A673 (cell line): ENCODE results near the gene DSTN. TPM values are rescaled to one million over a fixed set of nuclear protein-coding genes. Genes with fewer than 3 reads are reported as not detected.

Experiments
- BruUV-seq: library from RNA; stranded (reverse); fragments of 400-500 nt; replicated peaks from 2 replicates; lab custom pipeline; 2021; lab: Mats Ljungman, UMichigan
- CTCF ChIA-PET: fragments of 300-600 bp; sonication (Branson Sonifier 250); formaldehyde crosslinking; loops from one replicate; lab custom pipeline; 2022; ENCODE audit warnings: antibody characterized with exemption; lab: Charles Lee
- POLR2A ChIA-PET: fragments of 300-600 bp; sonication (Branson Sonifier 250); formaldehyde crosslinking; loops from one replicate; lab custom pipeline; 2022; ENCODE audit warnings: antibody characterized with exemption; ENCODE audit not compliant: low non-redundant PET; lab: Charles Lee
- DNase-seq: peaks from one replicate; pipeline ENCODE4 v3.0.0-alpha.2; 2015; ENCODE audit warnings: low spot score
- H3K27ac ChIP-seq: fragments of 200-600 bp; sonication (generic); 2 replicates; pipeline ENCODE4 v1.5.1; 2016; ENCODE audit warnings: mixed run types, low read depth, mild to moderate bottlenecking, mixed read lengths, antibody characterized with exemption, low read length; ENCODE audit not compliant: poor library complexity, severe bottlenecking
- H3K27me3 ChIP-seq: fragments of 200-600 bp; sonication (generic); replicated peaks from 2 replicates; pipeline ENCODE4 v1.6.1; 2017; ENCODE audit warnings: mixed run types, low read depth, mild to moderate bottlenecking, mixed read lengths, antibody characterized with exemption, low read length; ENCODE audit not compliant: insufficient read depth, poor library complexity
- H3K36me3 ChIP-seq: fragments of 200-600 bp; sonication (generic); 2 replicates; pipeline ENCODE4 v1.6.1; 2016; ENCODE audit warnings: mixed run types, mild to moderate bottlenecking, mixed read lengths, antibody characterized with exemption, low read length; ENCODE audit not compliant: insufficient read depth, poor library complexity, severe bottlenecking
- H3K4me1 ChIP-seq: fragments of 200-600 bp; sonication (generic); 2 replicates; pipeline ENCODE4 v1.6.1; 2017; ENCODE audit warnings: mixed run types, mild to moderate bottlenecking, mixed read lengths, antibody characterized with exemption, low read length; ENCODE audit not compliant: insufficient read depth, poor library complexity, severe bottlenecking
- H3K4me3 ChIP-seq: fragments of 200-600 bp; sonication (generic); 2 replicates; pipeline ENCODE4 v1.5.1; 2016; ENCODE audit warnings: low read depth, mixed run types, mild to moderate bottlenecking, mixed read lengths, low read length; ENCODE audit not compliant: poor library complexity, severe bottlenecking
- H3K9me3 ChIP-seq: fragments of 200-600 bp; sonication (generic); 2 replicates; pipeline ENCODE4 v1.6.1; 2016; ENCODE audit warnings: mixed run types, low read depth, mild to moderate bottlenecking, mixed read lengths, antibody characterized with exemption, low read length; ENCODE audit not compliant: poor library complexity, severe bottlenecking
- CTCF ChIP-seq: fragments of 300-800, 200-600 bp; sonication (generic); conservative IDR thresholded peaks from 2 replicates; pipeline ENCODE4 v1.5.1; 2017; ENCODE audit warnings: low read depth, mild to moderate bottlenecking, antibody characterized with exemption, low read length, moderate library complexity, mixed read lengths
- EZH2 ChIP-seq: fragments of 200-600 bp; sonication (generic); IDR thresholded peaks from 2 replicates; pipeline ENCODE4 v1.6.1; 2017; ENCODE audit warnings: borderline replicate concordance, low read depth, mild to moderate bottlenecking, mixed read lengths, antibody characterized with exemption, low read length; ENCODE audit not compliant: poor library complexity, severe bottlenecking
- intact Hi-C: fragments of 100-400 bp; cut with micrococcal nuclease; formaldehyde crosslinking; loops from one replicate; pipeline ENCODE4 v1.10.0; 2022; ENCODE audit not compliant: unreplicated experiment
- total RNA-seq: library from RNA; stranded (reverse); gene quantifications from 2 replicates; pipeline ENCODE4 v1.2.3, GENCODE V29; 2021

The DSTN gene
- total RNA-seq, 1 experiment from 2014 or later, result 159 TPM

GRCh38 chr20:17562804-17563305 is 7.0 kb upstream of the DSTN start:
- H3K36me3 ChIP-seq, result no peaks in the 10 kb centered on the region
- no peak for TF ChIP-seq CTCF
- TF ChIP-seq EZH2, result no peak
- CTCF ChIA-PET, result no interaction called here
- no peaks in the 10 kb centered on the region for H3K27me3 ChIP-seq
- H3K9me3 ChIP-seq, result no peaks in the 10 kb centered on the region
- peaks cover 14% of the 10 kb centered on the region for H3K4me1 ChIP-seq
- no peak for DNase-seq
- H3K4me3 ChIP-seq, result no peak overlapping the region
- POLR2A ChIA-PET, result no interaction called here
- intact Hi-C loops, result no loop called here
- BruUV-seq, result no TSS peak
- no peak overlapping the region for H3K27ac ChIP-seq

GRCh38 chr20:17565169-17565845 is 4.6 kb upstream of the DSTN start:
- H3K27ac ChIP-seq, result no peak overlapping the region
- intact Hi-C loops, result loop anchor here (5.0 kb wide), 1 partner anchor 97 kb away; no protein-coding TSS in a partner anchor
- ChIA-PET POLR2A (interaction anchor here (0.7 kb wide), 1 partner anchor 56 kb away, joined by 14 read pairs; no protein-coding TSS in a partner anchor), CTCF (no interaction called here)
- H3K4me1 ChIP-seq, result no peaks in the 10 kb centered on the region
- no peak for TF ChIP-seq EZH2
- no peak for TF ChIP-seq CTCF
- no peak overlapping the region for H3K4me3 ChIP-seq
- no TSS peak for BruUV-seq
- no peaks in the 10 kb centered on the region for H3K9me3 ChIP-seq
- H3K36me3 ChIP-seq, result no peaks in the 10 kb centered on the region
- DNase-seq, result peak; percentile 62
- no peaks in the 10 kb centered on the region for H3K27me3 ChIP-seq

GRCh38 chr20:17566345-17566744 is 3.5 kb upstream of the DSTN start:
- H3K27me3 ChIP-seq, result no peaks in the 10 kb centered on the region
- POLR2A ChIA-PET, result no interaction called here
- intact Hi-C loops, result loop anchor here (5.0 kb wide), 1 partner anchor 96 kb away; no protein-coding TSS in a partner anchor
- CTCF ChIA-PET, result no interaction called here
- no peaks in the 10 kb centered on the region for H3K9me3 ChIP-seq
- H3K36me3 ChIP-seq, result no peaks in the 10 kb centered on the region
- peaks cover 1% of the 10 kb centered on the region for H3K4me1 ChIP-seq
- no TSS peak for BruUV-seq
- H3K27ac ChIP-seq, result no peak overlapping the region
- DNase-seq, result no peak
- TF ChIP-seq CTCF (no peak), EZH2 (no peak)
- no peak overlapping the region for H3K4me3 ChIP-seq
